HG02610 (cell line): Measurements from ENCODE around the gene WDR70.

Source experiments
- ATAC-seq: cut with Tn5 transposase; IDR thresholded peaks from one replicate; pipeline ENCODE4 v1.9.1; 2021; ENCODE audit warnings: mild to moderate bottlenecking, moderate library complexity; ENCODE audit not compliant: unreplicated experiment

WDR70 gene

DNA sequence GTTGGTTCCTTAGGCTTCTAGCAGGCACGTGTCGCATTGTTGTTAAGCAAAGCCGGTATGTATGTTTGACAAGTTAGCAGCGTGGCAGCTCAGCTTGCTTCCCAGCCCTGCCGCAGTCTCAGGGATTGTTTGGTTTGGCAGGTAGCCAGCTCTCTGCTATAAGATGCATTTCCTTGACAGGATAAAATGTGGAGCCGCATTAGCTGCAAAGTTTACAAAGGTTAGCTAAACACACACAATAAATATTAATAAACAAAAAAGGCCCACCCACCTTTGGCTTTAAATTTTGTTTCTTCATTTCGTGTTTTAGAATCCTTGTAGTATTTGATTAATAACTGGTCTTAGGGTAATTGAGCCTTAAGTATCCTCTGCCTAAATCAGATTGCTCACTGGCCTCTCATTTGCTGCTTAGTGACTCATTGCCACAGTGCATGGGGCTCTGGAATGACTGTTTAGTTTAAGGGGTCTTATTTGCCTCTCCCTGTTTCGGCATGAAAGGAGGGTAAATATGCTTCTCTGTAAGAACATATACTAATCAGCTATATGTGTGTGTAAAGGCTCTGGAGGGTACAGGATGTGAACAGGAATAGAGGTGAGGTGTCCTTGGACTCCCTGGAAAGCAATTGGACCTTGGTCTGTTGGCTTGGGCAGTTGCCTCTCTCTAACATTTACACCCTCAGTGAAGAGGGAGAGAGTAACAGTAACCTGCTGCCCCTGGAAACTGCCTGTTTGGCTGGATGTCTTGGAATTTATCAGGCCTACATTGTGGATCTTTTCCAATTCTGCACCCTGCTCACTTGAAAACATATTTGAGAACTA lies 338.7 kb downstream of the WDR70 start:
- ATAC-seq, result no peak

GRCh38 chr5:37720550-37720952 lies 341.4 kb downstream of the WDR70 start:
- ATAC-seq, result no peak

DNA sequence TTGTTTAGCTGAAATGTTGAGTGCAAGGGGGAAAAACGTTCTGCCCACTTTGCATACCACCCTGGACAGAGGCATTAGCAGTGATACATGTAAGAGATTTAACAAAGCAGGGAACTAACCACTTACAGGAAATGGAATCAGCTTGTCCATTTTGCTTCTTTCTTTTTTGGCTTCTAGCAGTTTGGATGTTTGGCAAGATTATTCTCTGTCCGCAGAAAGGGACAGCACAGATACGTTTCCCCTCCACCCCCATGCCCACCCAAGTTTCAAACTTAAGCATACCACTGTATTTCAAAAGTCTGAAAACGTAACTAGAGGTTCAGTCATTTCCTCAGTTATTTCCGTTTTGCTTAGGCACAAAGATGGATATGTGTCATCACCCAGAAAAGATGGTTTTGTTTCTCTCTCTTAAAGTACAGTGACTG lies 342.3 kb downstream of the WDR70 start:
- ATAC-seq, result peak; percentile 49

DNA sequence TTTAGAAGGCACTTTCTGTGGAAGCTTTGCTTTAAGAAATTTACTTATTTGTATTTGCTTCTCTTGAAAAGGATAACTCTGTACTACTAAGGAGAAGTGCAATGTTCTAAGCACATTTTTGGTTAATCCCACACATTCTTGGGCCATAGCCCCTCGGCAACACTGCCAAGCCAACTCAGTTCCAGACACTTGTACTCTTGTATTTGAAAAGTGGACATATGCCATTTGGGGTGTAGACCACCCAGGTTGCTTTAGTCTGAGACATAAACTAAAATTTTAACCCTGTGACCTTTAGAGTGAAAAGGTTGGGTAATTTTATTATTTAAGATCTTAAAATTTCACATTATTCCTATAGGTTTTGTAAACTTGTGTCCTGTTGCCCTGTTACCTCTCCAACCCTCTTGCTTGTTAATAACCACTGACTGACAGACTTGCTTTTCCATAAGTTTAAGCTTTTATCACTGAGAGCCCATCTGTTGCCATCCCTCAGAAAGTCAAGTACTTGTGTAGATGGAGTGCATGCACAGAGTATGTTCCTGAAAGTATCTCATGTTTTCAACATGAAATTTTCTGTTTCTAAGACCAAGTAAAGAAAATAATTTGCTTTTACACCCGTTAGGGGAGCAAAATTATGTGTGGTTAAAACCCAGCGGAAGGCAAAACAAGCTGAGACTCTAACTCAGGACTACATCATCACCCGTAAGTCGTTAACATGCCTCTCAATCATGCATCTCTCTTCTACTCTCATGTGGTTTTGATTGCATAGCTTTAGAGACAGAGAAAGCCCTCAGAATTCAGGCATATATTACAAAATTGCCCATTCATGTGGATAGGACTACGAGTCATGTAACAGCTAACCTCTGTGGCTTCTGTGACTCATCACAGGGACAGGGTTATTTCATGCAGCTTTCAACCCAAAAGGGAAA lies 343.4 kb downstream of the WDR70 start:
- ATAC-seq, result peak; percentile 89

- ATAC-seq, result no peak
These were observed 344.2 kb downstream of the WDR70 start for GRCh38 chr5:37723162-37723961.

DNA sequence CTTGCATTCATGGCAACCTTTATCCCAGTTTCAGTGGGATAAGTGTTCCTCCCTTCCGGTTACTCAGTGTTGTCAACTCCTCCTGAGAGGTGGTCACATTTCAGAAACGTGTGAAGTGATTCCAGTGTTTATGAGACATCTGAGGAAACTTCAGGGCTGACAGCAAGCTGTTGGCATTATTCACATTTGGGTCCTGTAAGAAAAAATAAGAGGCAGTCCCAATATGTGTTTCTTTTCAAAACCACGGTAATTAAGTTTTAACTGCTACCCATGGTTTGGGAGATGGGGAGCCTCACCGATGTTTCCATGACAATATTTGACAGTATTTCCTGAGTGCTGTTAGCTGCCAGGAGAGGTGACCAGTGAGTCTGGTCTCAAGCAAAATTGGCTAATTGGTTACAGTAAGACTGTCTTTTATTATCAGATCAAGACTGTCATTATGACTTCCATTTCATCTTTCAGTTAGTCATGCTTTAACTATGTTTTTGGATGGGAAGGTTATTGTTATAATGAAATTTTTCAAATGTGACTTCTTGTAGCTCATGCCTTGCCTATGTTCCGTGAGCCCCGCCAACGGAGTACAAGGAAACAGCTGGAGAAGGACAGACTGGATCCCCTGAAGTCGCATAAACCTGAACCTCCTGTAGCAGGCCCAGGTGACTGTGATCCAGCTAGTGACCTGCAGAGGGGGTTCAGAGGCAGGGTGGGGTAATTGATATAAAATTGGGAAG lies 345.4 kb downstream of the WDR70 start:
- no peak for ATAC-seq

GRCh38 chr5:37725185-37725584 lies 346.1 kb downstream of the WDR70 start:
- ATAC-seq, result no peak

GRCh38 chr5:37727238-37727637 lies 348.1 kb downstream of the WDR70 start:
- ATAC-seq, result no peak

DNA sequence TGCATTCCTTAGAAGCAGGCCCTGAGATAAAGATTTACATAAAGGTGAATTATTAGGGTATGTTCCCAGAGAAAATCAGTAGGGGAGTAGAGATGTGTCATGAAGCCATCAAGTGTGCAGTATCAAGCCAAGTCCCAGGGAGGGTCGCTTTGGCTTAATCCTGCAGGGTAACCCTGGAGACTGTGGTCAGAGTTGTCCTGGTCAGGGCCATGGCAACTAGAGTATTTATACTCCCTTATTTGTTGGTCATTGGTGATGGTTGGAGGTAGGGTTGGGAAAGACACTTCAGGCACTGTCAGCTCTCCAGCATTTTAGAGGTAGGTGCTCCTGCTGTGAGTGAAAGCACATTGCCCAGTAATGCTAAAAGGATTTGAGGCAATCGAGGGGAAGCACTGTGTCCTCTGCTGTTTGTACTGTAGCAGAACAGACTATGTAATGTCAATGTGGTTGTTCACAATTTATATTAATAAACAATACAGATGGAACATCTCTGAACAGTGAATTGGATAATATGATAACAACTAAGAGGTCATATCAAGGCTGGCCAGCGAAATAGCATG lies 351.9 kb downstream of the WDR70 start:
- no peak for ATAC-seq

GRCh38 chr5:37734114-37734513 lies 355.0 kb downstream of the WDR70 start:
- ATAC-seq, result no peak

- ATAC-seq, result peak; percentile 30
These were observed 356.7 kb downstream of the WDR70 start for GRCh38 chr5:37735649-37736347.

DNA sequence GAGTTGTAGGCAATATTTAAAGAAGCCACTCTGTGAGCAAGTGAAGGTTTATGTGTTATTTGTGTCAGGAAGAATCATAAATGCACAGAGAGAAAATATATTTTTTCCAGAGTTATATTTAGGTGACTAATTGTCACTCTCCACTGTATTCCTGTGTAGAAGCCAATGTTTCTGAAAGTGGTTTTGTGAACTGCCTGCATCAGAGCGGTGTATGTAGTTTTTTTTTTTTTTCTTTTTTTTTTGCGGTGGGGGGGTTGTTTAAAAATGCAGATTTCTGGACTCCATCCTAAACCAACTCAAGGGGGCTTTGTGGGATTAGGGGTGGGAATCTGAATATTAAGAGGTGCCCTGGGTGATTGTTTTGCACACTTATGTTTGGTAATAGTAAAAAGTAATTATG lies 357.3 kb downstream of the WDR70 start:
- no peak for ATAC-seq

DNA sequence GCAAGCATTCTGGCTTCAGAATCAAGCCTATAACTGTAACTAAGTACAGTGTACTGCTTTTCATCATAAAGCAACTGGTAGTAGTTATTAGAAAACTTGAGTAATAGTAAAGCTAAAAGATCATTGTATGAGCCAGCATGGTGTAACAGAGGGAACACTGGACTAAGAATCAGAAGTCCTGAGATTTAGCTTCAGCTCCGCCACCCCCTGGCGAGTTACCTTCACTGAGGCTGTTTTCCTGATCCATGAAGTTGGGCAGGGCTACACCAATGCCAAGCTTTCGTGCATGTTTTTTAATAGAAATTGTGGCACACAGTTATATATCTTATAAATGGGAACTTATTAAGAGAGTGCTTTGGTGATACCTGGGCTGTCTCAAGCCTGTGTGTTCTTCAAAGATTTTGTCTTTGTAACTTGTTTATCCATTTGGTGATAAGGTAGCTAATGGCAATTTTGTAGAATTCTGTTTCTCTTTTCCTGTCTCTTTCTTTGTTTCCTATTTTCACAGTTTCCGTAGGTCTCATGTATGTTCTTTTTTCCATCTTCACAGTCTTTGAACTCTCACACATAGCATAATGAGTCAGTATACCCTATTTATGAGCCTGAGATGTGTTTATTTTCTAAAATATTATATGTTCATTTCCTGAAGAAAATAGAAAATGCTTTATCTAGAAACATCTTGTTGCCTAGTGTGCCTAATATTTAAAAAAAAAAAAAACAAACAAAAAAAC lies 358.4 kb downstream of the WDR70 start:
- ATAC-seq, result no peak

- ATAC-seq, result peak; percentile 90
These were observed 359.1 kb downstream of the WDR70 start for GRCh38 chr5:37738057-37738691.

DNA sequence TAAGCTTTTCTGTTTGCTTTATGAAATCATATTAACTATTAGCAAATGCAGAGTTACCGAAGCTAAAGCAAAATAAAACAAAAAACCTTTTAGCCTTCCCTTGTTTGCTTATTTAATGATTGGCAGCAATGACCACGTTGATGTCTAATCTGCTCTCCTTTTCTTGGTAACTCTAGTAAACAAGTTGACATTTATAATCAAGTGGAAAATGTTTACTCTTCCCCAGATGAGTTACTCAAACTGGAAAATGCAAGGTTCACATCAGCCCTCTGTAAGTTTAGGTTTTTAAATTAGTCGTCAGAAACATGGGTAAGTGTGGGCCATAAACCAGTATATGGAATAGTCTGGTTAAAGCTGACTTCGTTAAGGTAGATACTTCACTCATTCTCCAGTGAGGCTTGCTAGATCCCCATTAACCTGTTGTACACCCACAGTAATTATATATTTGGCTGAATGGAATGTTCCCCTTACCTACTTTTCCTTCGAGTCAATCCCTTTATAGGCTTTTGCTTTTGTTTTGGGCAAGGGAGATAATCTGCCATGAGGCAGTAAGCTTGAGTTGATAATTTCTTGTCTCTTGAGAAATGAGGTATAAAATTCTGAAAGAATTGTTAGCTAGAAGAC lies 359.9 kb downstream of the WDR70 start:
- ATAC-seq, result no peak

- no peak for ATAC-seq
These were observed 360.7 kb downstream of the WDR70 start for GRCh38 chr5:37739817-37740261.

GRCh38 chr5:37740331-37741066 lies 361.4 kb downstream of the WDR70 start:
- ATAC-seq, result no peak
